HT-29 (cell line): ENCODE measurements around the gene STAC3. TPM values are rescaled to one million over a fixed set of nuclear protein-coding genes. Genes with fewer than 3 reads are reported as not detected.

Experiments used
- DNase-seq: peaks from one replicate; pipeline ENCODE4 v3.0.0-alpha.2; 2015; ENCODE audit warnings: low spot score
- total RNA-seq: library from RNA; depleted of rRNA; stranded (reverse); fragments of >200 nt; shearing (Covaris generic); gene quantifications from 2 replicates; pipeline ENCODE4 v1.2.3, GENCODE V29; 2014

STAC3 gene
- total RNA-seq, 1 experiment from 2014 or later, result 0.41 TPM

DNA sequence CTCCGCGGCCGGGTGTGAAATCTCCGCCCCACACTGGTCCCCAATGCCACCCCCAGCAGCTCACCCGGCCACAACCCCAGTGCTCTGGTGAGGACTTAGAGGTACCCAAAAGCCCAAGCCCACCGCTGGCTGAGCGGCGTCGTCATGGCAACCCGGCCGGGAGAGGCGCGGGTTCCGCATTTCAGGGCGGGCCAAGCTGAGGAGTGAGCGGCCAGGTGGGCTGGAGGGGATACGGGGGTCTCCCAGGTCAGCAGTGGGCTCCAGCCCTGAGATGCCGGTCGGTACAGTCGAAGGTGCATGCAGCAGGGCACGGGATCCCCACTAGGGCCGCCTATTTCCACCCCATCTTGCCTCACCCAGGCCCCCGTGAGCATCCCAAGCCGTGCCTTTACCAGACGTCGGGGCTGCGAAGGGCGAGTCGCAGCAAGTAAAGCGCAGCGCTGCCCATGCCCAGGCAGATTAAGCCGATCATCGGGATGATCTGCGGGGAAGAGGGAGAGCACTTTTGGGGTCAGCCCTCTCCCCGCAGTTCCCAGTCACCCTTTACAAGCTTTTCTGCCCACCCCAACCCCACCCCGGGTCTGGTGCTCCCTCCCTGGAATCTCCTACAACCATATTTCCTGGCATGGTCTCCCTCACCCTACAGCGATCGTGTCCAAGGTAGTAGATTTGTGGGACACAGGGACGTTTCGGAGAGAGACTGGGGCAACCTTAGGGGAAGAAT, 14.6 kb downstream of the STAC3 start:
- DNase-seq, result no peak

DNA sequence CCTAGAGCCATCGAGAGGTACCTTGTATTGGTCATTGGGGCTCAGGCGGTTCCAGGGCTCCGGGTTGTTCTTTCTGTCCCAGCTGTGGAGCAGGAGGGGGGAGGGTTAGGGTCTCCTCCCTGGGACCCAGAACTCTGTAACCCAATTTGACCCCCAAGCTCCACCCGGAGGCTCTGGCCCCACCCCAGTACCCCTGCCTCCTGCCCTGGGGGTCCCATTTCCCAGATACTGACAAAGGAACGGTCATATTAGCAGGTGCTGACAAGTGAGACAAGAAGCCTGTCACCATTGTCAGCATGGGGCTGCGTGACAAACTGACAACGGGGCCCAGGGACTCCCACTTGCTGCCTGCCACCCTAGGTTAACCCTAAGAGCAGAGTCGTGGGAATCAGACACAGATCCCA, 15.3 kb downstream of the STAC3 start:
- no peak for DNase-seq

DNA sequence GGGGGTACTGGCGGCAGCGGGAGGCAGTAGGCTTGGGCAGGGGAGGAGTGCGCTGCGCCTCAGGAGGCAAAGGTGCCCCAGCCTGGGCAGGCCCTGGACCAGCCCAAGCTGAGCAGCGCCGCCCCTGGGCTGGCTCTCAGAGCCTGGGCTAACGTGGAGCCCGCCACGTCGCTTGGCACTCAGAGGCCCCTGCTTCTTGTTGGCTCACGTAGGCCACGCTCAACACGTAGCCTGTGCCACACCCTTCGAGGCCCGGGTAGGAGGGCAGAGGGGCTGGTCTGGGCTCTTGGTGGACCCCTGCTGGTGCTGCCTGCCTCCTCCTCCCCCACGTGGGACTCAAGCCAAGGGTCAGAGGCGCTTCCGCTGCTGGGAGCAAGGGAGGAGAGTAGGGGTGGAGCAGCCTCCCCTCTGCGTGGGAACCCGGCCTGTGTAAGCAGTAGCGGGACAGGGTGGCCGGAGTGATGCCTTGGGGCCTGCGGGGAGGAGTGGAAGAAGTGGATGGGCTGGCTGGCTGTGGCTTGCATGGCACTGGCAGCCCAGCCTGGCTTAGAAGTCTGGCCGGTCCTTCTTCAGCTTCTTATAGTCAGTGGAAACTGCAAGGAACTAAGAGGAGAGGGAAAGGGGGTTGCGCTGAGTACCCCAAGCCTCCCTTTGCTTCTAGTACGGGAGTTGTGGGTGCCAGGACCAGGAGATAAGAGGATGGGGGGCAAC, 15.8 kb downstream of the STAC3 start:
- peak; percentile 82 for DNase-seq

DNA sequence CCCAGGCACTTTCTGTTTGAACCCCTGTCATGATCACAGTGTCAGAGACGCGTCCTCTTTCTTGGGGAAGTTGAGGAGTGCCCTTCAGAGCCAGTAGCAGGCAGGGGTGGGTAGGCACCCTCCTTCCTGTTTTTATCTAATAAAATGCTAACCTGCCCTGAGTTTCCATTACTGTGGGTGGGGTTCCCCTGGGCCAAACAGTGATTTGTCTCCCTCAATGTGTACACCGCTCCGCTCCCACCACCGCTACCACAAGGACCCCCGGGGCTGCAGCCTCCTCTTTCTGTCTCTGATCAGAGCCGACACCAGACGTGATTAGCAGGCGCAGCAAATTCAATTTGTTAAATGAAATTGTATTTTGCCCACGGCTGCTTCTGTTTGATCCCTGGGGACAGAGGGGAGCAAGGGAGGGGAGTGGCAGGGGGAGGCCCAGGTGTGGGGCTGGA, 16.4 kb downstream of the STAC3 start:
- no peak for DNase-seq

DNA sequence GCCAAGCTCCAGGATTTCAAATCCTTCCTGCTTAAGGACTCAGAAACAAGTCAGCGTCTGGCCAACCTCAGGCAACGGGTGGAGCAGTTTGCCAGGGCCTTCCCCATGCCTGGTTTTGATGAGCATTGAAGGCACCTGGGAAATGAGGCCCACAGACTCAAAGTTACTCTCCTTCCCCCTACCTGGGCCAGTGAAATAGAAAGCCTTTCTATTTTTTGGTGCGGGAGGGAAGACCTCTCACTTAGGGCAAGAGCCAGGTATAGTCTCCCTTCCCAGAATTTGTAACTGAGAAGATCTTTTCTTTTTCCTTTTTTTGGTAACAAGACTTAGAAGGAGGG, 16.8 kb downstream of the STAC3 start:
- no peak for DNase-seq

DNA sequence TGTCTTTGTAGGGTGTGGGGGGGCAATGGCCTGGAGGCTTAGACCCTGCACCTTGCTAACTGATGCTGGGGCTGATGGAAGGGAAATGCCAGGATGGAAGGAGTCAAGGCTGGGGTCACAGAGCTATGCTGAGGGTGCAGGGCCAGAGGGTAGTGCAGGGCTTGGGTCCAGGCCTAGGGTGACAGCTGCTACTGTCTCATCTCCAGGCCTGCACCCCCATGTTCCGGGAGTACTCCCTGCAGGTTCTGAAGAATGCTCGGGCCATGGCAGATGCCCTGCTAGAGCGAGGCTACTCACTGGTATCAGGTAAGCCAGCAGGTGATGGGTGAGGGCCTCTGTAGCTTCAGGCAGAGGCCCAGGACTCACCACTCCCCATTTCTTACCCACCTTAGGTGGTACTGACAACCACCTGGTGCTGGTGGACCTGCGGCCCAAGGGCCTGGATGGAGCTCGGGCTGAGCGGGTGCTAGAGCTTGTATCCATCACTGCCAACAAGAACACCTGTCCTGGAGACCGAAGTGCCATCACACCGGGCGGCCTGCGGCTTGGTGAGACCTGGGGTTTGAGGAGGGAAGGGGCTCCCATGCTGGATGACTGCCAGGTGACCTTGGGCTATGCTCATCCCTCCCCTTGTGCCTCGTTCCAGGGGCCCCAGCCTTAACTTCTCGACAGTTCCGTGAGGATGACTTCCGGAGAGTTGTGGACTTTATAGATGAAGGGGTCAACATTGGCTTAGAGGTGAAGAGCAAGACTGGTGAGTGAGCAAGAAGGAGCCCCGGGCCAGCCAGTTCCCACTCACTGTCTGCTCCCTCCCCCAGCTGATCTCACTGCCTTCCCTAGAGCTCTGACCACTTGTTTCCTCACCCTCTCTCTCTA, 17.4 kb downstream of the STAC3 start:
- no peak for DNase-seq

DNA sequence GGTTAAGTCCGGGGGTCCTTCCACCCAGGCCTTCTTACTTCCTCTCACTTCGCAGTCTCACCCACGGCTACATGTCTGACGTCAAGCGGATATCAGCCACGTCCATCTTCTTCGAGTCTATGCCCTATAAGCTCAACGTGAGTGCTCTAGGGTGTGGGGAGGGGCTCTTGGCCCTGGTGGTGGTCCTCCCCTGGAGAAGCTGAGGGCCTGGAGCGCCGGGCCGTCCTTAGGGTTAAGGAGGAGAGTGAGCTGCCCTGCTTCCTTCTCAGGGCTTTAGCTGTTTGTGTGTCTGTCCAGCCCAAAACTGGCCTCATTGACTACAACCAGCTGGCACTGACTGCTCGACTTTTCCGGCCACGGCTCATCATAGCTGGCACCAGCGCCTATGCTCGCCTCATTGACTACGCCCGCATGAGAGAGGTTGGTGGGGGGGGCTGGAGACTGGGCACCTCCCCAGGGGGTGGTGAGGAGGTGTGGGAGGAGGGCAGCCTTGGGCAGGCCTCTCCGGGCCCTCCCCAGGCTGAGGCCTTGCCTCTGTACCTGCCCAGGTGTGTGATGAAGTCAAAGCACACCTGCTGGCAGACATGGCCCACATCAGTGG, 18.7 kb downstream of the STAC3 start:
- DNase-seq, result no peak

DNA sequence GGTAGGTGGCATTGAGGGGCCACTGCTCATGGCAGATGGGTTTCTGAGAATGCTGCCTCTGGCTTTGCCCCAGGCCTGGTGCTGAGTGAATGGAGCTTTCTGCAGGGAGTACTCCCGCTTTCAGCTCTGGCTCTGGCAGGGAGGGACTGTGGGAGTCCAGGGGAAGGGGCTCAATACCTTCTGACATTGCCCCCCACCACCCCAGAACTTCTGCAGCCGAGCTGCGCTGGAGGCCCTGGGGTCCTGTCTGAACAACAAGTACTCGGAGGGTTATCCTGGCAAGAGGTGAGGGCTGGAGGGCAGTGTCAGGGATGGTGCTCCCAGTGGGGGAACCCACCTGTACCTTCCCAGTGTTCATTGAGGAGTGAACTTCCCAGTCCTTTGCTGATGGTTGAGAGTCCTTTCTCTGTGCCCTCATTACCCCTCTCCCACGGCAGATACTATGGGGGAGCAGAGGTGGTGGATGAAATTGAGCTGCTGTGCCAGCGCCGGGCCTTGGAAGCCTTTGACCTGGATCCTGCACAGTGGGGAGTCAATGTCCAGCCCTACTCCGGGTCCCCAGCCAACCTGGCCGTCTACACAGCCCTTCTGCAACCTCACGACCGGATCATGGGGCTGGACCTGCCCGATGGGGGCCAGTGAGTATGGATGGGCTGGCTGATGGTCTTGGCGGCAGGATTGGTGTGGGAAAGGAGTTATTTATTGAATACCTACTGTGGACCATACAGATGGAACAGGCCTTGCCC, 19.5 kb downstream of the STAC3 start:
- DNase-seq, result no peak

DNA sequence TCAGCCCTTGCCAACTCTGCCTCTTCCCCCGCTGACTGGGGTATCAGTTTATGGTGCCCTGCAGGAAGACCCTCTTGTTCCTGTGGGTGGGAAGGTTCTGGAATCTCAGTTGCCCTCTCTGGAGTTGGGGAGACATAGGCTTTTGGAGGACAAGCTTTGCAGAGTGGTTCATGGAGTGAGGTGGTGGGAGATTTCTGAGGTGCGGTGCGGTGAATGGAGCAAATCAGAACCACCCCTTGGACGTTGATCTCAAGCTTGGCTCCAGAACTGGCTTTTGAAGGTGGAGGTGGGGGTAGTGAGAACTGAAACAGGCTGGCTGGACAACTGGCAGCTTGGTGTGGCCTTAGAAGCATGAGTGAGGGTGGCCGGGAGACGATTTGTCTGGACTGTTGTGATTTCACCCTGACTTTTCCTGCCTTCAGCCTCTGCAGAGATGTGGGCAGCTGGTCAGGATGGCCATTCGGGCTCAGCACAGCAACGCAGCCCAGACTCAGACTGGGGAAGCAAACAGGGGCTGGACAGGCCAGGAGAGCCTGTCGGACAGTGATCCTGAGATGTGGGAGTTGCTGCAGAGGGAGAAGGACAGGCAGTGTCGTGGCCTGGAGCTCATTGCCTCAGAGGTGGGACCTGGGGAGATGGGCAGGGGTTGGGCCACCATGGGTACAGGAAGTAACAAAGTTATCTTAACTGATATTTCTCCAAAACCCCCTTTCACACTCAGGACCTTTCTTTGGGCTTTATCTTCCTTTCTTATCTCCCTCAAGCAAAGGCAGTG, 20.4 kb downstream of the STAC3 start:
- peak; percentile 52 for DNase-seq

DNA sequence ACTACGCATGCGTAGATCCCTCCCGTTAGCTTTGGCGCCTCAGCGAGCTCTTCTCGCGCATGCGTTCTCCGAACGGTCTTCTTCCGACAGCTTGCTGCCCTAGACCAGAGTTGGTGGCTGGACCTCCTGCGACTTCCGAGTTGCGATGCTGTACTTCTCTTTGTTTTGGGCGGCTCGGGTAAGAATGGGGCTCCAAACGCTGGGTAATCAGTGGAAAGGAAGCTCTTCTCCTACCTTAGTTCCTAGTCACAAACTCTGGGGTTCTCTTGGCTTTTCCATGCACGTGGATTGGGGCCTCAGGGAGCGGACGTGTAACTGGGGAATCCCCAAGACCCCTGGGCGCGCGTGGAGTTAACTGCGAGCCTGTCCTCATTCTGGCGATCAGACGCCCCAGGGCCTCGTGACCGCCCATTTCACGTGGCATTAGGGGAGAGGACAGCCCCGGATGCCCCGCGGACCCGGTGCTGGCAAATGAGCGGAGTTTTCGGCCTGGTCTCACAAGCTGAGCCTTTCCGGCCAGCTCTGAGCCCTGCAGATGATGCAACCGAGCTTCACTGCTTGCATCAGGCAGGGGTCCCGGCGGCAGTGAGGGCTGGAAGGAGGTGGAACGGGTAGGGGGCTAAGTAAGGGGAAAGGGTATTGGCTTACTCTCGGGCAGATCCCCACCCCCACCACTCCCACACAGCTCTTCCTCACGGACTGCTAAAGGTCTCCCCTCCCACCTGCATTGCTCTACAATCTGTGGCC, 21.2 kb downstream of the STAC3 start, which contains the start of gene SHMT2:
TSS of gene SHMT2 (plus strand) at position 78 of the 747 bp plus-strand sequence. CDS start at position 146, 68 bp downstream.
- DNase-seq, result peak; percentile 99

DNA sequence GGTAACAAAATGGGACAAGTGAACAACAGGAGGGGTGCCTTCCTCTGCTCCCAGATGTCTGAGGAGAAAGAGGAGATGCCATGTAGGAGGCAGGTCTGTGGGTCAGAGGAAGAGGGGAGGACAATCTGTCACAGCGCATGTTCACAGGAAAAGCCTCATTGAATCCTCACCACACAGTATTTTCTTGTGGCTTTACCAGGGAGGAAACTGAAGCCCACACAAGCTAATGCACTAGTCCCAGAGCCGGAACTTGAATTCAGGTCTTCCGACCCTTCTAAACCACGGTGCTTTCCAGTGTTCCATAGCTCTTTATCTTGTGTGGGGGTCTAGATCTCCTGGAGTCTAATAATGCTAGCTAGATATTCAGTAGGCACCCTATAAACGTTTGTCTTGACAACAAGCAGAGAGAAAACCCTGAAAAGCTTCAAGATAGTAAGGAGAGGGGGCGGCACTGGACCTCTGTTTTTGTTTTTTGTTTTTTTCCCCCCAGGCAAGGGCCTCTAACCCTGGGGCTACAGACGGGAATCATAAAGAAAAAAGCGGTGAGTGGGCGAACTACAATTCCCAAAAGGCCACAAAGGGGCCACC, 21.8 kb downstream of the STAC3 start:
- peak; percentile 20 for DNase-seq

DNA sequence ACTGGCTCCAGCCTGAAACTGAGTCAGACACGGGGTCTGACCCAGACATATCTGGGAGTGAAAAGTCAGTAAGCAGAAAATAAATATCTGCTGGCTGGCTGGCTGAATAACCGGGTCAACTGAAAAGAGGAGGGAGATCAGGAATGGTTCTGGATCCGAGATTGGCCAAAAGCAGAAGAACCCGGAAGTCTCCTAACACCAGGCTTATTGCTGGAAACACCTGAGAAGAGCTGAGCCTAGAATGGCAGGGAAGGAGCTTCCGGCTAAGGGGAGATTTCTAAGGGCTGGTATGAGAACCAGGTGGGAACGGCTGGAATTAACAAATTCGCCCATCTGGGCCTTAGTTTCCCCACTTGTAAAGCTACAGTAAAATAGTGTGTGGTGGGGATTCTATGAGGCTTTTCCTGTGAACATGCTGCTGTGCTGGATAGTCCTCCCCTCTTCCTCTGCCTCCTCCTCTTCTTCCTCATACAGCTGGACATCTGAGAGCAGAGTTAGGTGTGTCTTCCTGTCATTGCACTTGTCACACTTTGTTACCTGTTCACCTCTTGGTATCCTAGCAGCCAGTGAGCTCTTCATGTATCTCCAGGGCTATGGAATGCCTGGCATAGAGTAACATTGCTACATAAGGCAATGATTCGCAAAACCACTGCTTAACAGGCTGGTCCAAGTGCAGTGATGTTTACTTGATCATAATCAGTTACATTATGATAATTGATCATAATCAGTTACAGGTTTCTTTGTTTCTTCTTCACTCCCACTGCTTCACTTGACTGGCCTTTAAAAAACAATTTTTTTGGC, 23.5 kb downstream of the STAC3 start:
- peak; percentile 36 for DNase-seq

DNA sequence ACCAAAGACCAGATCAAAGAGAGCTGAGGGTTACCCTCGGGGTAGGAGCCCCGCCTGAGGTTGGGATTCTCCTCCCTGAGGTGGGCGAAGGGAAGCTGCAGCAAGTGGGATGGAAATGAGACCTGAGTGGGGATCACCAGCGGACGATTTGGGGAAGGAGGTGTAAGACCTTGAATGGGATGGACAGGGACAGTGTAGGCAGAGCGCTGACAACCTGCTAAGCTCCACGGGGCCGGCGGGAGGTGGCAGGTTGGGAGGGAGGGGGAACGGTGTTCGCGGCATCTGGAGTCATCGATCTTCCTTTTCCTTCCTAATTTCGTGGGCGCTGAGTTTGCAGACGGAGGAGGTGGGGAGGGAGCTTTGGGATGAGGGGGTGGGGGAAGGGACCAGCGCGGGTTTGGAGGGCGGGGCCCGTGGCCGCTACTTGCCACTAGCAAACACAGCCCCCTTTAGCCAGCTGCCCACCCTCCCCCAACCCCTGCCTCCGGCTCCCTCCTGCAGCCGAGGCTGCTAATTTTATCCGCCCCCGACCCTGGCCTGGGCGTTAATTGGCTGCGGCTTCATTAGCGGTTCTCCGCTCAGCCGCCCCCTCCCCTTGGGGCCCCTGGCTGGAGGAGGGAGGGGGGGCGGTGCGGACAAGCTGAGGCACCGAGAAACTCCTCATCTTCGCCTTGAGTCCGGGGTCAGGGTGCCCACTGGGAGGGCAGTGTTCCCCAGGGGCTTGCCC, 24.2 kb downstream of the STAC3 start:
- no peak for DNase-seq

DNA sequence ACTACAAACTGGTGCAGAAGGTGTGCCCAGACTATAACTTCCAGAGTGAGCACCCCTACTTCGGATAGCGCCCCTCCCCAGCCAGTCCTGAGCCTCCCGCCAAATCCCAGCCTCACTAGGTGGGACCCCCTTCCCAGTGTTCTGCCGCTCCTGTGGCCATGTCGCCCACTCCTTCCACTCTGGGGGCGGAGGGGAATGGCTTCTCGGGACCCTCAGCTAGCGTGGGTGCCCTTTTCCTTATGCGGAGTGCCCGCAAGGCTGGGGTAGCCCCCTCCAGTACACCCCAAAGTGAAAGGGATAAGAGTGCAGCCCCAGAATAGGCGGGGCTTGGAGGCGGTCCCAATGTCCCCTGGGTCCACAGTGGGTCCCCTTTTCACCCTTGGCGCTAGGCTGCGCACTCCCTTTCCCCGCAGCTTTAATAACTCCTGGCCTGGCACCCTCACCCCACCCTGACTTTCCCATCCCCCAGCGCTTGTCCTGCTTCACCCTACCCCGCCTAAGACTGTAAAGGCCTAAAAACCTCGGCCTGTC, 25.2 kb downstream of the STAC3 start:
- DNase-seq, result no peak

DNA sequence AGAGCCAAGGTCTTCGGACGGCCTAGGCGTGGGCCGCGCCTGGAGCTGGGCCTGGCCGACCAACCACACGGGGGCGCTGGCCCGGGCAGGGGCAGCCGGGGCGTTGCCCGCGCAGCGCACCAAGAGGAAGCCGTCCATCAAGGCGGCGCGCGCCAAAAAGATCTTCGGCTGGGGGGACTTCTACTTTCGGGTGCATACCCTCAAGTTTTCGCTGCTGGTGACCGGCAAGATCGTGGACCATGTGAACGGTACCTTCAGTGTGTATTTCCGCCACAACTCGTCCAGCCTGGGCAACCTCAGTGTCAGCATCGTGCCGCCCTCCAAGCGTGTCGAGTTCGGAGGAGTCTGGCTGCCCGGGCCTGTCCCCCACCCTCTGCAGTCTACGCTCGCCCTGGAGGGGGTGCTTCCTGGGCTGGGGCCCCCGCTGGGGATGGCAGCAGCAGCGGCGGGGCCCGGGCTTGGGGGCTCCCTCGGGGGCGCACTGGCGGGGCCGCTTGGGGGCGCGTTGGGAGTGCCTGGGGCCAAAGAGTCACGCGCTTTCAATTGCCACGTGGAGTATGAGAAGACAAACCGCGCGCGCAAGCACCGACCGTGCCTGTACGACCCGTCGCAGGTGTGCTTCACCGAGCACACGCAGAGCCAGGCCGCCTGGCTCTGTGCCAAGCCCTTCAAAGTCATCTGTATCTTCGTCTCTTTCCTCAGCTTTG, 25.9 kb downstream of the STAC3 start:
- DNase-seq, result no peak

DNA sequence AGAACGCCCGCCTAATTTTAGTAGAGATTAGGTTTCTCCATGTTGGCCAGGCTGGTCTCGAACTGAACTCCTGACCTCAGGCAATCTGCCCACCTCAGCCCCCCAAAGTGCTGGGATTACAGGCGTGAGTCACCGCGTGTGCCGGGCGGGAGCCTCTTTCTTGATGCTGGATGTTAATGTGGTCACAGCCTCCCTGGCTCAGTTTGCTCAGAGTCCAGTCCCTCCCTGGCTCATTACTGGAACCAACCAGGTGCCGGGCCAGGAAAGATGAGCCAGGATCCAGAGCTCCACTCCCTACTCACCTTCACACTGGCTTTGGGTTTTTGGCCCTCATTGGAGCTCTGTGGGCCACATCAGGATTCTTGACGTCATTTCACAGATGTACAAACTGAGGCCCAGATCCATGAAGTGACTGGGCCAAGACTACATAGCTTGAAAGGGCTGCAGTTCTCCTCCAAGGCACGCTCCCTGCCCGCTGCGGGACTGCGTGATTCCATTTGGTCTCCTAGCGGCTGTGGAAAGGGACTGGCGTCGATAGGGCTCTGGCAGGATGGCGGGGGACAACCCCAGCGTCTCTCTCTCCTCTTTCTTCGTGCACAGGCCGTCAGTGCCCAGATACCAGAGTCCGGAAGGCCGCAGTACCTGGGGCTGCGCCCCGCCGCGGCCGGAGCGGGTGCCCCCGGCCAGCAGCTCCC, 26.6 kb downstream of the STAC3 start:
- DNase-seq, result no peak
